Upper lobe of left lung (tissue), 4 donors: Measurements from ENCODE around the gene PLEKHH2.

Source experiments
- EP300 ChIP-seq, 4 donors: sonication (generic); formaldehyde crosslinking; IDR thresholded peaks; one replicate each; pipeline ENCODE4 v1.5.1; 2017; ENCODE audit warnings: antibody characterized with exemption in 4 of 4, control low read depth in 2 of 4
- POLR2A ChIP-seq, 4 donors: fragments of 450-650 bp; IDR thresholded peaks; one replicate each; pipeline ENCODE4 v1.5.1; 2016 to 2017; ENCODE audit warnings: antibody characterized with exemption in 4 of 4, mild to moderate bottlenecking in 2 of 4
- POLR2AphosphoS5 ChIP-seq, 2 donors: sonication (generic); formaldehyde crosslinking; IDR thresholded peaks; one replicate each; pipeline ENCODE4 v1.5.1; 2017; ENCODE audit warnings: antibody characterized with exemption in 2 of 2
- TF ChIP-seq, protein P1 (sequence below), 6 experiments: fragments of 450-650 bp in 4 of 6; fragments of 200-600 bp in 2 of 6; sonication (generic) in 2 of 6; IDR thresholded peaks; one replicate each; pipeline ENCODE4 v1.5.1; 2016 to 2019; ENCODE audit warnings: antibody characterized with exemption in 6 of 6

DNA sequence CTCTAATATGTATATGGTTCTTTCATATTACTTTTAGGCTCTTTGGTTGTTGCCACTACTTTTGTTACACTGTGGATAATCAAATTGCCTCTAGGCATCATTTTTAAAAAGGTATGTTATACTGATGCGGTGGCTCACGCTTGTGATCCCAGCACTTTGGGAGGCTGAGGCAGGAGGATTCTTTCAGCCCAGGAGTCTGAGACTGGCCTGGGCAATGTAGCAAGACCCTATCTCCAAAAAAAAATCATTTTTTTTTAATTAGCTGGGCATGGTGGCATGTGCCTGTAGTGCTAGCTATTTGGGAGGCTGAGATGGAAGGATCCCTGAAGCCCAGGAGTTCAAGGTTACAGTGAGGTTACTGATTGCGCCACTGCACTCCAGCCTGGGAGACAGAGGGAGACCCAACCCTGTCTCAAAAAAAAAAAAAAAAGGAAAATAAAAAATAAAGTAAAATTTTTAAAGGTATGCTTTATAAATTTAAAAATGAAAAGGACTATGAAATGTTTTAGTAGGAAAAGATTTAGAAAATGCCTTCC lies 88.7 kb downstream of the PLEKHH2 start:
- TF ChIP-seq, protein P1, sequence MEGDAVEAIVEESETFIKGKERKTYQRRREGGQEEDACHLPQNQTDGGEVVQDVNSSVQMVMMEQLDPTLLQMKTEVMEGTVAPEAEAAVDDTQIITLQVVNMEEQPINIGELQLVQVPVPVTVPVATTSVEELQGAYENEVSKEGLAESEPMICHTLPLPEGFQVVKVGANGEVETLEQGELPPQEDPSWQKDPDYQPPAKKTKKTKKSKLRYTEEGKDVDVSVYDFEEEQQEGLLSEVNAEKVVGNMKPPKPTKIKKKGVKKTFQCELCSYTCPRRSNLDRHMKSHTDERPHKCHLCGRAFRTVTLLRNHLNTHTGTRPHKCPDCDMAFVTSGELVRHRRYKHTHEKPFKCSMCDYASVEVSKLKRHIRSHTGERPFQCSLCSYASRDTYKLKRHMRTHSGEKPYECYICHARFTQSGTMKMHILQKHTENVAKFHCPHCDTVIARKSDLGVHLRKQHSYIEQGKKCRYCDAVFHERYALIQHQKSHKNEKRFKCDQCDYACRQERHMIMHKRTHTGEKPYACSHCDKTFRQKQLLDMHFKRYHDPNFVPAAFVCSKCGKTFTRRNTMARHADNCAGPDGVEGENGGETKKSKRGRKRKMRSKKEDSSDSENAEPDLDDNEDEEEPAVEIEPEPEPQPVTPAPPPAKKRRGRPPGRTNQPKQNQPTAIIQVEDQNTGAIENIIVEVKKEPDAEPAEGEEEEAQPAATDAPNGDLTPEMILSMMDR (IDR thresholded peaks at IDR 0.05) = no peak
- TF ChIP-seq POLR2A (IDR thresholded peaks at IDR 0.05) (no peak), EP300 (IDR thresholded peaks at IDR 0.05) (no peak), POLR2AphosphoS5 (IDR thresholded peaks at IDR 0.05) (no peak)
